Effector CD4-positive, alpha-beta T cell (primary cell): ENCODE results near the gene ADARB2.

ENCODE experiments used
- DNase-seq: peaks from one replicate; pipeline ENCODE4 v3.0.0-alpha.2; 2020

ADARB2 gene

DNA sequence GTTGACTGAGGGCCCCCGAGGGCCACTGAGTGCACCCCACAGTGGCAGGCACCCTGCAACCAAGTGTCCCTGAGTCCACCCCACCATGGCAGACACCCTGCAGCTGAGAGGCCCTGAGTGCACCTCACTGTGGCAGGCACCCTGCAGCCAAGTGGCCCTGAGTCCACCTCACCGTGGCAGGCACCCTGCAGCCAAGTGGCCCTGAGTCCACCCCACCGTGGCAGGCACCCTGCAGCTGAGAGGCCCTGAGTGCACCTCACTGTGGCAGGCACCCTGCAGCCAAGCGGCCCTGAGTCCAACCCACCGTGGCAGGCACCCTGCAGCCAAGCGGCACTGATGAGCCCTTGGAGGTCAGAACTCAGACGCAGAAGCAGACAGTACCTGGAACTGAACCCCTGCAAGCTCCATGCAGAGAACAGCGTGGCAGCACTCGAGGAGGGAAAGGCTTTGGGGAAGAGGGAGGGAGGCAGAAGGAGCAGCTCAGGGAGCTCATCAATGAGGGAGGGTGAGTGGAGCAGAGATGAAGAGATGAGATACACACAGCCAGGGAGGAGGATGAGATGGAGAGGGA lies 524.7 kb downstream of the ADARB2 start:
- DNase-seq, result no peak

DNA sequence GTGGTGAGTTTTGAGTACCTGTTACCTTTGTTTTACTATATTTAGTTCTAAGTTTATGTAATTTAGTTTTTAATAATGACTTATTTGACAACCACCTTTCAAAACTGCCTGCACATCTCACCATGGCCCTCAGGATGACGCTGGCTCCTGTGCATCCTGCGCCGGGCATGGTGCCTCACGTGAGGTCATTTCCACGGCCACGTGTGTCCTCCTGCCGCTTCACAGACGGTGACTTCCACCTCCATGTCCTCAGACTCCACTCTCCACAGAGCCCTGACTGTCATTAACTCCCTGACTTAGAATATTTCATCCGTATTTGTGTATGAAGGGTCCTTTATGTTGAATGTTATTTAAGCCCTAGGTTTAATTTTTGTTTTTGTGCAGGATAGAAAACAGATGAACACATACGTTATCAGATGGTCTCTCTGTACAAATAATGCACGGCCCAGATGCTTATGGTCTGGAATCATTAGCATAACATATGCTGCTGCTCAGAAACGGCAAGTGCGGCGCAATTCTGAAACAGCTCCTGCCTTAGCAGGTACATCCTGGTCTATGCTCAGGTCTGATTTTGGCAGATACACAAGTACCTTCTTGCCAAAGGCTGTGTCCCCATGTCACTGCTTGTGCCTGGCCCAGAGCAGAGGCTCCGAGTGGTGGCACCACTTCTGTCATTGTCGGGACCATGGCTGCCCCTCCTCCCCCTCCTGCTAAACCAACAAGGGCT lies 525.3 kb downstream of the ADARB2 start:
- DNase-seq, result no peak

DNA sequence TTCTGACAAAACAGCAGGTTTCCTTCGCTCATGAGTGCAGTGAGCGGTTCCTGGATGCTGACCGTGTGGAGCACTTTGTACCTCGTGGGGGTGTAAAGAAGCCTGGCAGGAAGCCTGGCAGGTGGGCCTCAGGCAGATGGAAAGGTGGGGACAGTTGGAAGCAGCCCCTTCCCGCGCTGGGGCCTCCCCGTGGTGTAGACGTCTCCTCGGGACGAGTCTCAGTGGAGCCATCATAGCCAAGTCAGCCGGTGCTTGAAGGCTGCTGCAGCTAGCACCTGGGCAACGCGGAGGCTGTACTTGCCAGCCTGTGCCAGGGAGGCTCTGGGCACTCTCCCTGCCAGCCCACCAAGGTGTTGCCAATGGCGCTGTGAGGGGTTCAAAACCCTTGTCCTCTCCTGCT lies 526.7 kb downstream of the ADARB2 start:
- DNase-seq, result no peak

DNA sequence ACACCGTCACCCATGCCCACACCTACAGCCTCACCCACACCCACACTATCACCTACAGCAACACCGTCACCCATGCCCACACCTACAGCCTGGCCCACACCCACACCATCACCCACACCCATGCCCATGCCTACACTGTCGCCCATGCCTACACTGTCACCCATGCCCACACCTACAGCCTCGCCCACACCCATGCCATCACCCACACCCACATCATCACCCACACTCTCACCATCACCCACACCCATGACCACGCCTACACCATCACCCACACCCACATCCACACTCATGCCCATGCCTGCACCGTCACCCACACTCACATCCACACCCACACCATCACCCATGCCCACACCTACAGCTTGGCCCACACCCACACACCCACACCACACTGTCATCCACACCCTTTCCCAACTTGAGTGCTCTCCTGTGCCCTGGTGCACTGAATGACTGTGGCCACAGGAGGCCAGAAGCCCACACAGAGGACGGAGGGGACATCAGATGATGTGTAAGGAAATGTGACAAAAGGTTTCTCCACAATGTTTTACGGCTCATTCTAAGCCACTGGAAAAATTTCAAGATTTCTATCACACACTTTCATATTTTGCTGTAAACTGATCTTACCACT lies 527.9 kb downstream of the ADARB2 start:
- DNase-seq, result no peak

DNA sequence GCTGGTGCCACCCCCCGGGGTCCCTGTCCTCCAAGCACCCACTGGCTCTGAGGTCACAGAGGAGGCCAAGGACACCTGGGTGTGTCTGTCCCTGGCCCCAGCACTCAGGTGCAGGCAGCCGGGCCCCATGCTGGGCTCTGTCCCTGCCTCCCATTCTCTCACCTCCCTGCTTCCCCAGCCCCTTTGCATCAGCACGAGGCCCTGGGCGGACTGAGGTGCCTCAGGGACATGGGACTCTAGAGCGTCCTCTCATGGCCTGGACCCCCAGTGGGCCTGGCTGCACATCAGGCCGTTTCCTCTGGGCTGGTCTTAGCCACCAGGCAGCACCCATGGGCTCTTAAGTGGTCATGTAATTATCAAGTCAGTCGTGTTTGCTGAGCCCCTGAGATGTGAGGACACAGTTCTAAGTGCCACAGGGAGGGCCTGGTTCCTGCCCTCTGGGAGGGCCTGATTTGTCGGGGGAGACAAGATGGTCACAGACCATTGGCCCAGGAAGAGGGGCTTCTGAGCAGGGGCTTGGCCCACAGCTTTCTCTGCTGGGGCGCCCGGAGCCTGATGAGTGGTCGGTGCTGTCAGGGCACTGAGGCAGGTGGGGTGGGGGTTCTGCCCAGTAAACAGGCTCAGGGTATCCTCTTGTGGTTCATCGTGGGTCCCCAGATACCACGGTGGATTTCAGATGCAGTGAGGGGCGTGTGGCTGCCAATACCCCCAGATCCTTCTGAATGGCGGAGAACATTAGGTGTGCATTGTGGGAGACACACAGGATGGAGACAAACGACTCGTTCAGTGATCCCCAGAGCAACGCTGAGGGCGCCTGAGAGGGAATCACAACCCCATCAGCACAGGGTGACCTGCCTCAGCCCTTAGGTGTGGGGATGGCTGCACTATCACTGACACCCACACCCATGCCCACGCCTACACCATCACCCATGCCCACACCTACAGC lies 528.7 kb downstream of the ADARB2 start:
- no peak for DNase-seq

DNA sequence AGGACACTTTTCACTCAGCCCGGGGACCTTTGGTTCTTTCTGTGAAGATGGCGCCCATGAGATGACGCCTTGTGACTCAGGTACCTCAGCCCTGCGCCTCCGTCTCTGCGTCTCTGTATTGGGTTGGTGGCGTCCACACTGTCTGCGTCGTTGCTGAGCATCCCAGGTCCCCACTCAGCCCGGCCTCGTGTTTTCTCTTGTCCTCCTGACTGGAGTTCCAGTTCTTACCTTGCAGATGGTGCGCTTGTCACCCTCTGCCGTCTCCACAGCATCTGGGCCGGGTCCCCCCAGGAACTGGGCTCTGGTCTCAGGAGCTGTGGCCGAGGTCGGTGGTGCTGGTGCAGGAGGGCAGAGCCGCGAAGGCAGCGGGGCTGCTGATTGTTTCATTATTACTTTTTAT lies 530.7 kb downstream of the ADARB2 start:
- DNase-seq, result no peak

DNA sequence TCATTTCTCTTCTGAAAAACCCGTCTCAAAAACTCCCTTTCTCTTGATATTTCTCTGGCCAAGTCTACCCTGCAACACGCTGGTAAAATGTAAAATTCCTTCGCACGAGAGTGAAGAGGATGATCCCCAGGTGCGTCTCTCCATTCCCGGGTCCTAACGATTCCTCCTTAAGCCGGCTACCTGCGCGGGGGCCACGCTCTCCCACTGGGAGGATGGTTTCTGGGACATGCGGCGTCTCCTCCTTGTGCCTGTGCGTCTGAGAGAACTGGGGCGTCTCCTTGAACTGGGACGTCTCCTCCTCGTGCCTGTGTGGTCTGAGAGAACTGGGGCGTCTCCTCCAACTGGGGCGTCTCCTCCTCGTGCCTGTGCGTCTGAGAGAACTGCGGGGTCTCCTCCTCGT lies 531.2 kb downstream of the ADARB2 start:
- DNase-seq, result no peak

DNA sequence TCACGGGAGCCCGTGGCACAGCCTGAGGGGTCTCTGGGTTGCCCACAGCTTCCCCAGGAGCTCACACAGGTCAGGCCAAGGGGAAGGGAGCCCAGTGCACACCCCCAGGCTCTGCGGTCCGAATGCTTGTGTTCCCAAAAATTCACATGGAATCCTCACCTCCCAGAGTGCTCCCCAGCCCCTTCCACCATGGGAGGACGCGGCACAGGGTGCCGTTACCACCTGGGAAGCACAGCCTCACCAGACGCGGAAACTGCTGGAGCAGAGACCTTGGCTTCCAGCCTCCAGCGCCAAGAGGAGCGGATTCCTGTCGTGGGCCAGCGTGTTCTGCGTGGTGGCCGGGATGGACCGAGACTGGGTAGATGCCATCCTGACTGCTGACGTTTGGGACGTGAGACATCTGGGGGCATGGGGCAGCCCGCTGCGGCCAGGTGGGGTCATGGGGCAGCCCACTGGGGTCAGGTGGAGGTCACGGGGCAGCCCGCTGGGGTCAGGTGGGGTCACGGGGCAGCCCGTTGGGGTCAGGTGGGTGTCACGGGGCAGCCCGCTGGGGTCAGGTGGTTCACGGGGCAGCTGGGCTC lies 531.8 kb downstream of the ADARB2 start:
- no peak for DNase-seq

DNA sequence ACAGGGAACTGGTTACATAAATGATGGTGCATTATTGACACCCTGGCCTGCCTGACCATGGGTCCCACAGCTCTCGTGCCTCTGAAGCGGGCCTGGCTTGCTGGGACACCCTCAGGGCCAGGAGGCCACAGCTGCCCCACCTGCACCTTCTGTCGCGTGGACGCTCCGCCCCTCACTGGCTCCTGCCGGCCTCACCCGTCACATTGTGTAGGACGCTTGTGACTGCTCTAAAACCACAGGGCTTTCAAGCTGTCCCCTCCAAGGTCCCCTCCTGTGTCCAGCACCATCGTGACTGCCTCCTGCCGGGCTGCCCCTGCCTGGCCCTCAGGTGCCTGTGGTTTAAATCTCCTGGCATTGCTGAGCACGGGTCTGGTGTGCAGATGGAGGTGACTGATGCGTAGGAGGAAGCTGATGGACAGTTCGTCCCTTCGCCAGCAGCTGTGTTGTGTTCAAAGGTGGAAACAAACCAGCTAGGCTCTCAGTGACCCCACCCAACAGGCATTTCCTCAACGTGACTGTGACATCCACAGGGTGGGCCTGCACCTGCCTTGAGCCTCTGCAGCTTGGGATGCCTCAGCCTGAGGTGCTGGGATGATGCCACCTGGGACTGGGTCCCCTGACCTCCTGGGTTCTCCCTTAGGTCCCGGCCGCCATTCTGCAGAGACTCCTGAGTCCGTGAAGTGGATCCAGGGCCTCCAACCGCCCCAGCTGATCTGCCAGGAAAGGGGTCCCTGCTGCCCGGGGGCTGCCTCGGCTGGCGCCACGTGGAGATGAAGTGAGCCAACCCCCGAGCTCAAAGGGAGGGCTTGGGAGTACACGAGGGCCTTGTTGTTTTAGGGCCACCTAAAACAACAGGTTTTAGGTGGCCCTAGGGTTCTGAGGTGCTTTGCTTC lies 532.6 kb downstream of the ADARB2 start:
- DNase-seq, result no peak

DNA sequence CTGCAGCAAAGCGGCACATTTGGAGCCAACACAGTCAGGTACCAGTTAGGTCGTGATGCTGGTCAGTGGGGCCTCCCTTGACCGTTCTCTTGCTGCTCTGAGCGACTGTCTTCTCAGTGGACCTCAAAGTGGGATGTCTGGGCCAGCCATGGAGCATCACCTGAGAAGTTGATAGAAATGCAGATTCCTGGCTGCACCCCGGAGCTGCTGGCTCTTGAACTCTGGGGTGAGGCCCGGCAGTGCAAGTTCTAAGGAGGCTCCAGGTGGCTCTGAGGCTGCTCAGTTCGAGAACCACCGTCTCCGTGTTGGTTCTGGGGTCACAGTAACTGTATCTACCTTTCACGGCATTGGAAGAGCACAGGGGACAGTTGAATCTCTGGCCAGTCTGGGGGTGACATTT lies 533.6 kb downstream of the ADARB2 start:
- no peak for DNase-seq

DNA sequence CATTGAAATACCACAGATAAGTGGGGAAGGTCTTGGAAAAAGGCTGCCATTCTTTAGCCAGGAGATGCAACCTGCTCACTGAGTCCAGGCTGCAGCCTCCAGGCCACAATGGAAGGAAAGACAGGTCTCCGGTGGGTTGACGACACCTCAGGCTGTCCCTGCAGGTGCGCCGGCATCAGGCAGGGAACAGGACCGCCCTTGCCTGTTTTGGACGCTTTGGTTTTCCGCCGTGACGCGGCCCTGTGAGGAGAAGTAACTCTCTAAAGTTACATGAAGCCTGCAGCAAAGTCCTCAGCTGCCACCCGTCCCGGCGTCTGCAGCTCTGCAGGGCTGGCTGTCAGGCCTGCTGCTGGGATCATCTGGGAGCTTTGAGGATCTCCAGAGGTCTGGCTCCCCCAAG lies 534.1 kb downstream of the ADARB2 start:
- DNase-seq, result no peak

DNA sequence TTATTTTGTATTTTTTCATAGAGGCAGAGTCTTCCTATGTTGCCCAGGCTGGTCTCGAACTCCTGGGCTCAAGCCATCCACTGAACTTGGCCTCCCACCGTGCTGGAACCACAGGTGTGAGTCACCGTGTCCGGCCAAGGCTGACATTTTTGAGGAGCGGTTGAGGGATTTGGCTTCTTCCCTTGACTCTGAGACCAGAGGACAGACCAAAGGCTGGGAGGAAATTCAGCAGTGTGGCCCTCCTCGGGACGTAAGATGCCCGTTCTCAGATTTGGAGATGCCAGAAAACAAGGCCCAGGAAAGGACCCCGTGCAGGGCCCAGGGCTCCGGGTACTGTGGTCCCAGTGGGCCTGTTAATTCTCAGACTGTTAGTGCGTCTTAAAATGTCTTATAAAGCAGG lies 535.0 kb downstream of the ADARB2 start:
- DNase-seq, result no peak

DNA sequence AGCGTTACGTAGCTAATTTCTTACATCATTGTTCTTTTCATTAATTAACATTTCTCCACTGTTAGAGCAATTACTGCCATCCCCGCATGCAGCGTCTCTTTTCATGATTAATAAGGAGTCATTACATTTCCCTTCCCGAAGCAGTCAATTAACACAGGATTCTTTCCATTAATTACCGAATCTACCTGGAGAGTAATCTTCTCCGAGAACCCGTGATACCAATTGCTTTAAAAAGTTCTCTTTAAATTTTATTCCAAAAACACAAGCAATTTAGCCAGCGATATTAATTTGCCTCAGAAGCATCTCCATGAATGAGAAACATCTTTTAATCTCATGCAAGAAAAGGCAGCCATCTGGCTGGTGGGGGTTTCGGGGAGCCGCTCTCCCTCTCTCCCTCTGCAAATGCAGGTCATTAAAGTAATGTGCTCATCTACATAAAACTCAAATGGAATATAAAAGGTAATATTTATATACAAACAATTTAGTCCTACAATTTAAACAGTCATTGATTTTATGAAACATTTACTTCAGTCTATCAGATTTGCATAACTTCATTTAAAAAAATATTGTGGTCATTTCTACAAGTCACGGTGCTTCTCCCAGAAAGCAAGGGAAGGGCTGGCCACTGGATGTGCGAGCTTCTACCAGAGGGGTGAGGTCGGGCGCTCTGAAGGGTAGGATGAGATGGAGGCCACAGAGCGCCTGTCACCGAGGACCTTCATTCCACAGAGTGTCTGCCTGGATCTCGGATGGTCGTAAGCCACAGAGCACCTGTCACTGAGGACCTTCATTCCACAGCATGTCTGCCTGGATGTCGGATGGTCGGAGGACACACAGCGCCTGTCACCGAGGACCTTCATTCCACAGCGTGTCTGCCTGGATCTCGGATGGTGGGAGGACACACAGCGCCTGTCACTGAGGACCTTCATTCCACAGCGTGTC lies 536.2 kb downstream of the ADARB2 start:
- no peak for DNase-seq

DNA sequence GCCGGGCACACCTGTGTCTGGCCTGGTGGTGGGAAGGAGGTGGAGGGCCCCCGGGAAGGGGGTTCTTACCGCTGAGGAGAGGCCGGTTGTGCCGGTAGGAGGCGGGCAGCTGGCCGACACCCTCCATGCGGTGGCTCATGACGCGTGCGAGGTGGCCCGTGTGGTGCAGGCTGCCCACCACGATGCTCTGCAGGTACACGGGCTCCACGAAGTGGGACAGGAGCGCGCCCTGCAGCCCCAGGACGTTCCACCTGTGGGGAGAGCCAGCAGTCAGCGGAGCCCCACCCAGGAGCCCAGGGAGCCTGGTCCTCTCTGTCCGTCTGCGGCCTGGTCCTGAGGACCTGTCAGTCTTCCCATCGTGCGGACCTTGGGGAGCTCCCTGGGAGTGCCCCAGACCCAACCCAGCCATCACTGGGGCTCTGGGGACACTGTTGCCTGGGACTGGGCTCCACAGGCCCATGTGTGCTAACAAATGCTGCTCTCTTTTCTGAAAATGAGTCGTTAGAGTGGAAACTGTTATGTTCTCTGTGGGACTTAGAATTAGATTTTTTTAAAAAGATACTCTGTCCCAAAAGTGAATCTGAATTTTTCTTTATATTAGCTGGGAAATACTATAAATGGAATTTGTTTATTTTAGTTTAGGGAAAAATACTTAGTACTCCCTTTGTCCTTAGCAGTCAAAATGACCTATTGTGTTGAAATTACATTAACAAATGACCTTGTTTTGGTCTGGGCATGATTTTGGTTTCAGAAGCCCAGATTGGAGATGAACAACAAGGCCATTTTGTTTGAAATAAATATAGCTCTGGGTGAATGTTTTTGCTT lies 537.2 kb downstream of the ADARB2 start:
- no peak for DNase-seq

DNA sequence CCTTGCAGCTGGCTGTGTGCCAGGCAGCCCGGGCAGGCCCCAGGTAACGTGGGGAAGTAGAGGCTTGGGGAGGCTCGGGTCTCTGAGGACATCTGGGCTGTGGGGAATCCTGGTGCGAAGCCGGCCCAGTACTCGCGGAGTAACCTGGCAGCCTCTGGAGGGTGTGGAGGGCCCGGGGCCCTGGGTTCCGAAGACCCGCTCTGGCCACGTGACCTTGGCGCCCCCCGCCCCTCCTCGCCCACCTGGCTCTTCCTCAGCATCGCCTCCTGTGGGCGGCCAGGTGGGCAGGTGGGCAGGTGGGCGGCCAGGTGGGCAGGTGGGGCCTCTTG lies 538.0 kb downstream of the ADARB2 start:
- DNase-seq, result no peak

DNA sequence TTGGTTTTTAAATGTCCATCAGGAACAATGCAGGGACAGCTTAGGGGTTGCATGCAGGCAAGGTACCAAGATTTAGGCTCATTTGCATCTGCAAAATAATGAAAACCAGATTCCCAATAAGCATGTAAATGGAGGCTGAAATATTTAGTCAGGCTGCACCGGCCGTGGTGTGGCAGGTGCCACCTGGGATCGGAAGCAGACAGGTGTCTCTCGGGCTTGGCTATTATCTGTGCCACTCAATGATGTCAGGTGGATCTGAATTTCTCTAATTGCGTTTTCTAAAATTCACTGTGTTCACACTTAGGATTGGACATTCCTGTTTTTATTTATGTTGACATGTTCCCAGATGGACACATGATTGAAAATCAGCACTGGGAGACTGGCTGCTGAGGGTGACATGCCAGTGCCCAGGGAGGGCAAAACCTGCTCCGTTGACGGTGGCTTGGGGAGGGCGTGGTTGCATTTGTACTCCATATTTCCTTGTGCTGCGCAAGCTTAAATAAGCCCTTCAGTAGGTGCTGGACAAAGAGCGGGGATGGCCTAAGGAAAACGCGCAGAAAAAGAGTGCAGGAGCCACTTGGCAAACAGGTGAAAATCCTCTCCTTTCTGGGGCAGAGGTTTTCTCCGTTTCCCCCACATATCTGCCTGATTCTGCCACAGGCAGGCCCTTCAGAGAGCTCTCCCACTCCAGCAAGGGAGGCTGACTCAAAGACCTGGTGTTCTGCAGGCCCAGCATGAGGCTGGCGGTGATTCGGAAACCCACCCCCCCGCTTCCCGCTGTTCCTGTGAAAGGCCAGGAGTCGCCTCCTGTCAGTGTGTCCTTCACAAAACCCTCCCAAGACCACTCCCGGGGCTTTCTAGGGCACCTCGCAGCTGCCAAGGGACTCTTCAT lies 538.6 kb downstream of the ADARB2 start:
- no peak for DNase-seq

DNA sequence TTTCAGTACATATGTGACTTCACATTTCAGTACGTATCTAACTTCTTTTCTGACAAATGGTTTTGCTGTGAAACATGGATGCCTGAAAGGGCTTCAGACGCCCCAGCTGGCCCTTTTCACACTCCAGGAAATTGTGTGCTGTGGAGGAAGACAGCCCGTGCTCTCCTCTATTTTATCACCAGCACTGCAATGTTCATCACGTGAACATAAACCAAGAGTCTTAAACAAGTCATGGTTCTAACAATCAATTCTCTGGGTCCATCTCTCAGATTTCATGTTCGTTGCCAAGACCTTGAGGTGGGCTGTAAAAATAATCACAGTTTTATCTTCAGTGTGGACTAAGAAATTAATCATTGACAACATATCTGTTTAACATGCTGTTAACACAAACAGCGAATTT lies 539.9 kb downstream of the ADARB2 start:
- DNase-seq, result no peak

DNA sequence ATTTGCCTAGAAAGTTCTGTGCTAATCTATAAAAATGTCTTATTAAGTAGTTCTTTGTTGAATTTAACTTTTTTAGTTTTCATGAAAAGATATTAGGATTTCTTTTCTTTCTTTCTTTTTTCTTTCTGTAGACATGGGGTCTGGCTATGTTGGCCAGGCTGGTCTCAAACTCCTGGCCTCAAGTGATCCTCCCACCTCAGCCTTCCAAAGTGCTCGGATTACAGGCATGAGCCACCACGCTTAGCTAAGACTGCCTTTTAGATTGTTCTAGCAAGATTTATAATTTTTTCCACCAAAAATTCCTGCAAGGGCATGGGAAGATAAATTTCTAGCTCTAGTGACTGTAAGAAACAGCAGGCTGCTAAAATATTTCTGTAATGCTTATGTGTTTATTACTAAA lies 540.7 kb downstream of the ADARB2 start:
- DNase-seq, result no peak

DNA sequence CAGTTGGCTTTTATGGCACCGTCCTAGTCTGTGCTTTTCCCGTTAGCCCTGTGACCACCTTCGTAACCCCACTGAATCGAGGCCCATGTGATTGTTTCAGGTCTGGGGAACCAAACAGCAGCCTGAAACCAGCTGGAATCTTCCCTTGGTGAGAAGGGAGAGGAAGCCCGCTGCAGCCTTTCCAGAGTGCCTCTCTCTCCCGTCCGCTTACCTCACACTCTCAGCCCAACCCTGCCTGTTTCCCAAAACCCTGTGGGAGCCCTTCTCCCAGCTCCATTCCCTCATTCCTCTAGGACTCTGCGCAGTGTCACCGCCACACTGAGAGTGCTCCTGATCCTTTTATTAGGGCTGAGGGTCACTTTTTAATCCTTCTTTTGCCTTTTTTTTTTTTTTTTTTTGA lies 541.5 kb downstream of the ADARB2 start:
- no peak for DNase-seq
